OCI-LY1 (cell line): ENCODE data around the gene DBN1.

Experiments
- H2AFZ ChIP-seq: fragments of 200-600 bp; sonication (generic), shearing (Covaris generic); 2 replicates; pipeline ENCODE4 v1.6.0; 2014; ENCODE audit warnings: antibody characterized with exemption, mild to moderate bottlenecking, low read length
- H3F3A ChIP-seq: fragments of 200-600 bp; sonication (generic), shearing (Covaris generic); 2 replicates; pipeline ENCODE4 v1.6.0; 2014; ENCODE audit warnings: mild to moderate bottlenecking, antibody characterized with exemption, low read length, moderate library complexity; ENCODE audit not compliant: insufficient read depth
- H3K27ac ChIP-seq: fragments of 200-600 bp; sonication (generic); 2 replicates; pipeline ENCODE4 v1.5.1; 2014; ENCODE audit warnings: low read length, mixed run types, mild to moderate bottlenecking, low read depth; ENCODE audit not compliant: poor library complexity, severe bottlenecking
- H3K27me3 ChIP-seq: fragments of 200-600 bp; sonication (generic); 2 replicates; pipeline ENCODE4 v1.6.0; 2014; ENCODE audit warnings: antibody characterized with exemption, mild to moderate bottlenecking, low read length, moderate library complexity; ENCODE audit not compliant: insufficient read depth
- H3K36me3 ChIP-seq: fragments of 200-600 bp; sonication (generic); 2 replicates; pipeline ENCODE4 v1.6.1; 2014; ENCODE audit warnings: mild to moderate bottlenecking, antibody characterized with exemption, low read length, moderate library complexity, mixed read lengths; ENCODE audit not compliant: insufficient read depth
- H3K4me1 ChIP-seq: fragments of 200-600 bp; sonication (generic); 2 replicates; pipeline ENCODE4 v1.5.1; 2014; ENCODE audit warnings: mild to moderate bottlenecking, low read length, moderate library complexity; ENCODE audit not compliant: insufficient read depth, severe bottlenecking
- H3K4me2 ChIP-seq: fragments of 200-600 bp; sonication (generic), shearing (Covaris generic); 2 replicates; pipeline ENCODE4 v1.6.1; 2014; ENCODE audit warnings: low read length
- H3K4me3 ChIP-seq: fragments of 200-600 bp; sonication (generic); 2 replicates; pipeline ENCODE4 v1.5.1; 2014; ENCODE audit warnings: low read length, low read depth, mild to moderate bottlenecking, mixed read lengths; ENCODE audit not compliant: poor library complexity, severe bottlenecking
- H3K79me2 ChIP-seq: fragments of 200-600 bp; shearing (Covaris generic); 2 replicates; pipeline ENCODE4 v1.6.1; 2016; ENCODE audit warnings: mixed run types, low read length, mixed read lengths; ENCODE audit not compliant: insufficient read depth
- H3K9ac ChIP-seq: fragments of 200-600 bp; sonication (generic), shearing (Covaris generic); 2 replicates; pipeline ENCODE4 v1.6.1; 2014; ENCODE audit warnings: mild to moderate bottlenecking, low read length, mixed read lengths
- H3K9me2 ChIP-seq: fragments of 200-600 bp; sonication (generic), shearing (Covaris generic); 2 replicates; pipeline ENCODE4 v1.6.1; 2014; ENCODE audit warnings: low read depth, mild to moderate bottlenecking, low read length, mixed read lengths
- H3K9me3 ChIP-seq: fragments of 200-600 bp; shearing (Covaris generic); 2 replicates; pipeline ENCODE4 v1.6.1; 2014; ENCODE audit warnings: low read length, mixed read lengths
- H4K20me1 ChIP-seq: fragments of 200-600 bp; sonication (generic), shearing (Covaris generic); 2 replicates; pipeline ENCODE4 v1.6.0; 2016; ENCODE audit warnings: mild to moderate bottlenecking, low read length; ENCODE audit not compliant: insufficient read depth
- EZH2 ChIP-seq: fragments of 200-600 bp; sonication (generic), shearing (Covaris generic); IDR thresholded peaks from 2 replicates; pipeline ENCODE4 v1.8.0; 2017; ENCODE audit warnings: borderline replicate concordance, mixed run types, mild to moderate bottlenecking, antibody characterized with exemption, low read length, moderate library complexity, mixed read lengths
- TF ChIP-seq, protein P1 (sequence below): fragments of 200-600 bp; sonication (generic), shearing (Covaris generic); IDR thresholded peaks from 2 replicates; pipeline ENCODE4 v1.5.1; 2017; ENCODE audit warnings: mild to moderate bottlenecking, antibody characterized with exemption, low read length, moderate library complexity, mixed read lengths

DBN1 gene

DNA sequence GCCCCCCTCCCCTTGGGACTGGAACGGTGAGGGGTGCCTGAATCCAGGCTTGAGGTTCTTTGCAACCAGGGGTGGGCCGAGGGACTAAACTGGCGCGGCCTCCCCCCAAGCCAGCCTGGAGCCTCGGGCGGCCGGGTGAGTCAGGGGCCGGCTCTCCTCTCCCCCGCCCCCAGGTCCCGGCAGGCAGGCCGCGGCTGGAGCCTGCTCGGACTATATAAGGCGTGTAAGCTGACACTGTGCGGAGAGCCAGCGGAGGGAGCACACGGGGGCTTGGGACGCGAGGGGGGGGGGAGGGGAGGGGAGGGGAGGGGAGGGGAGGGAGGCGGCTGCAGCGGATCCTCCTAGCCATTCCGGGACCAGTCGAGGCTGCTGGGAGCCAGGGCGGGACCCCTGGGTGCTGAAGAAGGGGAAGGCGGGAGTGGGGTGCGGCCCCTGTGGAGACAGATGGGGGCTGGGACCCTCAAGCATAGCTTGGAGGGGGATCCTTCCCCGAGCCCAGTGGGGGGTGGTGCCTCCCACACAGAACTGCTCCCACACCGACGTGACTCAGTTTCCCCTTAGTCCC lies 23.4 kb upstream of the DBN1 start:
- Histone ChIP-seq H3F3A (peaks cover 3% of the 10 kb centered on the region; the same call in 1 of the 2 replicates), H3K9me3 (no peaks in the 10 kb centered on the region), H3K27ac (peak overlapping the region; percentile 80), H3K4me2 (peak overlapping the region; percentile 71), H3K27me3 (no peaks in the 10 kb centered on the region), H3K79me2 (no peaks in the 10 kb centered on the region), H3K36me3 (no peaks in the 10 kb centered on the region), H3K9me2 (no peaks in the 10 kb centered on the region), H3K4me3 (peak overlapping the region; percentile 80), H4K20me1 (no peaks in the 10 kb centered on the region), H2AFZ (no peak overlapping the region), H3K9ac (peak overlapping the region; percentile 81), H3K4me1 (peaks cover 42% of the 10 kb centered on the region)
- TF ChIP-seq EZH2, result no peak
- TF ChIP-seq, protein P1, sequence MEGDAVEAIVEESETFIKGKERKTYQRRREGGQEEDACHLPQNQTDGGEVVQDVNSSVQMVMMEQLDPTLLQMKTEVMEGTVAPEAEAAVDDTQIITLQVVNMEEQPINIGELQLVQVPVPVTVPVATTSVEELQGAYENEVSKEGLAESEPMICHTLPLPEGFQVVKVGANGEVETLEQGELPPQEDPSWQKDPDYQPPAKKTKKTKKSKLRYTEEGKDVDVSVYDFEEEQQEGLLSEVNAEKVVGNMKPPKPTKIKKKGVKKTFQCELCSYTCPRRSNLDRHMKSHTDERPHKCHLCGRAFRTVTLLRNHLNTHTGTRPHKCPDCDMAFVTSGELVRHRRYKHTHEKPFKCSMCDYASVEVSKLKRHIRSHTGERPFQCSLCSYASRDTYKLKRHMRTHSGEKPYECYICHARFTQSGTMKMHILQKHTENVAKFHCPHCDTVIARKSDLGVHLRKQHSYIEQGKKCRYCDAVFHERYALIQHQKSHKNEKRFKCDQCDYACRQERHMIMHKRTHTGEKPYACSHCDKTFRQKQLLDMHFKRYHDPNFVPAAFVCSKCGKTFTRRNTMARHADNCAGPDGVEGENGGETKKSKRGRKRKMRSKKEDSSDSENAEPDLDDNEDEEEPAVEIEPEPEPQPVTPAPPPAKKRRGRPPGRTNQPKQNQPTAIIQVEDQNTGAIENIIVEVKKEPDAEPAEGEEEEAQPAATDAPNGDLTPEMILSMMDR, result no peak

DNA sequence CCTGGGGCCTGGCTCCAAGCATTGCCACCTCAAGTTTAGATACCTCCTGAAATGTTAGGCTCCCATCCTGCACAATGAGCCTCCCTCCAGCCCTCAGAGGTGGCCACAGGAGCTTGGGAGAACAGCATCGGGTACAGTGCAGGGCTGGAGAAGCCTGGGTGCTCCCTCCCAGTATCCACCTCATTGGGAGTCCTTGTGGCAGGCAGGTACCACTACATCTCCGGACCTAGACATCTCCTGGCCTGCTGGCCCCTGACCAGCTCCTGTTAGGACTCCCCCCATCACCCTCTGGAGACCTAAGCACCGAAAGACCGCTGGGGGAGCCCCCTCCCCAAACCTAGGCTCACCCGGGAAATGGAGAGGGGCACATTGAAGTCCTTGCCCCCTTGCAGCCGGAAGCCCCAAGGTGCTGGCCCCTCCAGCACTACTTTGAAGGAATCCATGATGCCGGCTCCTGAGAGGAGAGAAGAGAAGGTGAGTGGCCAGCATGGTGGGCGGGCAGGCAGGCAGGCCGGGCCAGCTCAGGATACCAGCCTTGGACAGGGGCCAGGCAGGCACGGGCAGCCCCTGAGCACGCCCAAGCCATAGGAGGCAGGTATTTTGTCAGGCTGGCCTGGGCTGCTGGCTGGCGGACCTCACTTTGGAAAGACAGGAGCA lies 22.8 kb upstream of the DBN1 start:
- Histone ChIP-seq H3K9me3 (no peaks in the 10 kb centered on the region), H3K4me1 (peaks cover 38% of the 10 kb centered on the region), H3K27ac (peak overlapping the region; percentile 80), H3F3A (no peaks in the 10 kb centered on the region), H3K36me3 (no peaks in the 10 kb centered on the region), H3K9me2 (no peaks in the 10 kb centered on the region), H3K9ac (peak overlapping the region; percentile 73), H4K20me1 (no peaks in the 10 kb centered on the region), H3K4me3 (peak overlapping the region; percentile 80), H3K4me2 (peak overlapping the region; percentile 71), H3K79me2 (no peaks in the 10 kb centered on the region), H2AFZ (no peak overlapping the region), H3K27me3 (no peaks in the 10 kb centered on the region)
- TF ChIP-seq, protein P1, result no peak
- TF ChIP-seq EZH2, result no peak

DNA sequence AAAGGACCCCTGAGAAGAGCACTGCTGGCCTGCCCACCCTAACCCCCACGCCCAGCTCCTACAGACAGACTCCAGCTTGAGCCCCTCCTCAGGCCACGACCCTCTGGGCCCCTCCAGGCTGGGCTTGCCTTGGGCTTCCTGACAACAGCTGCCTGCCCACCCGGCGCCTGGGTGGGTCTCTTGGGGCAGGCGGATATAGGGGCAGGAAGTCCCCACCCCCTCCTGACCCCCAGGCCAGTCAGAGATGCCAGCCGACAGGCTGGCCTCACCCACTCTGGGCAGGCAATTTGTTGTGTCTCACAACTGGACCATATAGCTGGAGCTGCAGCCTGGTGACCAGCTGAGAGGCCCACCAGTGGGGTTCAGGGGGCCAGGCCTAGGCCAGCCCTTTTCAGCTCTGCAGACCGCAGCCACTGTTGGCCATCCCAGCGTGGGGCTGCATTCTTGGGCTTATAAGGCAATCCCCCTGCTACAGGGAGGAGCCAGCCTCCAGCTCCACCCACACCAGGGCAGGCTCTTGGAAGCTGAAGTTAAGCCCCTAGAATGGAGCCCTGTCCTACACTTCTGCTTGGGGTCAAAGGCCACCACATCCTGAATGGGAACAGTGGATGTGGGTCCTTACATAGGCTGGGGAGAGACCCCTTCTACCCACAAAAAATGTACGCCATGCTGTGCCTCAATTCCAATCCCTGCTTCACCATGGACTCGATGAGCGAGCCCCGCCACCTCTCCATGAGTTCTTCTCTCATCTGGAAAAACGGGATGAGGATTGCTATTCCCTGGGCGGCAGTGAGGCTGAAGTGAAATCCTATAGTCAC lies 22.0 kb upstream of the DBN1 start:
- H3K4me3 ChIP-seq, result peak overlapping the region; percentile 80
- peak overlapping the region; percentile 71 for H3K4me2 ChIP-seq
- no peaks in the 10 kb centered on the region for H4K20me1 ChIP-seq
- H3K27ac ChIP-seq, result peak overlapping the region; percentile 80
- TF ChIP-seq, protein P1, result peak; percentile 2; the same call in 1 of the 2 replicates
- TF ChIP-seq EZH2, result no peak
- peak overlapping the region; percentile 73; the same call in 1 of the 2 replicates for H3K9ac ChIP-seq
- H3F3A ChIP-seq, result no peaks in the 10 kb centered on the region
- H3K4me1 ChIP-seq, result peaks cover 44% of the 10 kb centered on the region
- H3K9me3 ChIP-seq, result no peaks in the 10 kb centered on the region
- no peak overlapping the region for H2AFZ ChIP-seq
- no peaks in the 10 kb centered on the region for H3K79me2 ChIP-seq
- no peaks in the 10 kb centered on the region for H3K36me3 ChIP-seq
- H3K9me2 ChIP-seq, result no peaks in the 10 kb centered on the region
- H3K27me3 ChIP-seq, result no peaks in the 10 kb centered on the region
